ENCODE data around the gene LVRN. TPM values are rescaled to one million over a fixed set of nuclear protein-coding genes. Genes with fewer than 3 reads are reported as not detected.

The LVRN gene
- total RNA-seq, 4 donors from 2014 or later = 0.67 to 4.7 (median 2.2) TPM

- TF ChIP-seq CTCF (IDR thresholded peaks at IDR 0.05) (no peak), POLR2A (IDR thresholded peaks at IDR 0.05) (no peak)
- intact Hi-C loops (cut with DNase I) = no loop called here
- no peaks in the 10 kb centered on the region for H3K4me1 ChIP-seq
- no peak overlapping the region for H3K27ac ChIP-seq
- H3K4me3 ChIP-seq (replicated peaks in 1 of 3) = no peak overlapping the region
- no peaks in the 10 kb centered on the region for H3K36me3 ChIP-seq
- no peak for DNase-seq
- no peaks in the 10 kb centered on the region for H3K9me3 ChIP-seq
- H3K27me3 ChIP-seq = no peaks in the 10 kb centered on the region
- 92 to 95% methylated on average over 6 of the region's 6 CpGs for WGBS, 2 donors
These were observed 29.3 kb upstream of the LVRN start for GRCh38 chr5:115932991-115933390.

- DNase-seq = no peak
- no peak overlapping the region for H3K27ac ChIP-seq
- intact Hi-C loops (cut with DNase I) = no loop called here
- 89 to 94% methylated on average over 10 of the region's 10 CpGs for WGBS, 2 donors
- TF ChIP-seq POLR2A (IDR thresholded peaks at IDR 0.05) (no peak), CTCF (IDR thresholded peaks at IDR 0.05) (no peak)
- H3K4me3 ChIP-seq (replicated peaks in 1 of 3) = no peak overlapping the region
- no peaks in the 10 kb centered on the region for H3K27me3 ChIP-seq
- no peaks in the 10 kb centered on the region for H3K9me3 ChIP-seq
- H3K36me3 ChIP-seq = no peaks in the 10 kb centered on the region
- no peaks in the 10 kb centered on the region for H3K4me1 ChIP-seq
These were observed 27.8 kb upstream of the LVRN start for GRCh38 chr5:115934388-115934974.

- 86 to 96% methylated on average over 1 of the region's 1 CpG for WGBS, 2 donors
- no peaks in the 10 kb centered on the region for H3K36me3 ChIP-seq
- DNase-seq = no peak
- no peaks in the 10 kb centered on the region for H3K9me3 ChIP-seq
- intact Hi-C loops (cut with DNase I) = no loop called here
- TF ChIP-seq POLR2A (IDR thresholded peaks at IDR 0.05) = no peak
- no peak for TF ChIP-seq CTCF (IDR thresholded peaks at IDR 0.05)
- H3K27me3 ChIP-seq = no peaks in the 10 kb centered on the region
- no peak overlapping the region for H3K4me3 ChIP-seq (replicated peaks in 1 of 3)
- no peaks in the 10 kb centered on the region for H3K4me1 ChIP-seq
- H3K27ac ChIP-seq = no peak overlapping the region
These were observed 26.2 kb upstream of the LVRN start for GRCh38 chr5:115936031-115936430.

- Histone ChIP-seq H3K36me3 (no peaks in the 10 kb centered on the region), H3K27ac (no peak overlapping the region), H3K27me3 (no peaks in the 10 kb centered on the region), H3K4me3 (replicated peaks in 1 of 3) (no peak overlapping the region), H3K4me1 (no peaks in the 10 kb centered on the region), H3K9me3 (no peaks in the 10 kb centered on the region)
- DNase-seq = no peak
- intact Hi-C loops (cut with DNase I) = no loop called here
- TF ChIP-seq CTCF (IDR thresholded peaks at IDR 0.05) (no peak), POLR2A (IDR thresholded peaks at IDR 0.05) (no peak)
- 67 to 72% methylated on average over 4 of the region's 4 CpGs for WGBS, 2 donors
These were observed 23.2 kb upstream of the LVRN start for GRCh38 chr5:115939059-115939458.

GRCh38 chr5:115940080-115940810 lies 22.0 kb upstream of the LVRN start:
- Histone ChIP-seq H3K27ac (no peak overlapping the region), H3K4me1 (no peaks in the 10 kb centered on the region), H3K27me3 (no peaks in the 10 kb centered on the region), H3K36me3 (no peaks in the 10 kb centered on the region), H3K9me3 (no peaks in the 10 kb centered on the region), H3K4me3 (replicated peaks in 1 of 3) (no peak overlapping the region)
- 83% methylated on average over 3 to 4 of the region's 4 CpGs for WGBS, 2 donors
- no peak for DNase-seq
- intact Hi-C loops (cut with DNase I) = no loop called here
- TF ChIP-seq CTCF (IDR thresholded peaks at IDR 0.05) (no peak), POLR2A (IDR thresholded peaks at IDR 0.05) (no peak)
